Neural cell (in vitro differentiated cells): Measurements from ENCODE around the gene IMPG1. TPM values are rescaled to one million over a fixed set of nuclear protein-coding genes. Genes with fewer than 3 reads are reported as not detected.

Experiments used
- H2AFZ ChIP-seq: fragments of 200-600, 300-800 bp; sonication (generic), shearing (Covaris generic); 2 replicates; pipeline ENCODE4 v1.6.0; 2014; ENCODE audit warnings: low read depth, mild to moderate bottlenecking, antibody characterized with exemption, low read length, moderate library complexity
- H3F3A ChIP-seq: fragments of 200-600 bp; shearing (Covaris generic); 2 replicates; pipeline ENCODE4 v1.6.1; 2016; ENCODE audit warnings: mild to moderate bottlenecking, moderate library complexity, mixed read lengths, antibody characterized with exemption, low read length; ENCODE audit not compliant: insufficient read depth, poor library complexity, severe bottlenecking
- H3K27ac ChIP-seq: fragments of 200-600, 300-800 bp; sonication (generic), shearing (Covaris generic); 2 replicates; pipeline ENCODE4 v1.5.1; 2014; ENCODE audit warnings: mild to moderate bottlenecking, low read length, moderate library complexity
- H3K27me3 ChIP-seq: fragments of 300-800, 200-600 bp; sonication (generic), shearing (Covaris generic); 2 replicates; pipeline ENCODE4 v1.6.0; 2014; ENCODE audit warnings: mild to moderate bottlenecking, low read depth, low read length, moderate library complexity; ENCODE audit not compliant: insufficient read depth
- H3K36me3 ChIP-seq: fragments of 300-800, 200-600 bp; sonication (generic), shearing (Covaris generic); 2 replicates; pipeline ENCODE4 v1.5.1; 2014; ENCODE audit warnings: mild to moderate bottlenecking, antibody characterized with exemption, low read length, moderate library complexity; ENCODE audit not compliant: insufficient read depth
- H3K4me2 ChIP-seq: fragments of 300-800, 200-600 bp; sonication (generic), shearing (Covaris generic); 2 replicates; pipeline ENCODE4 v1.6.0; 2014; ENCODE audit warnings: mild to moderate bottlenecking, low read length
- H3K4me3 ChIP-seq: fragments of 300-800, 200-600 bp; sonication (generic), shearing (Covaris generic); 2 replicates; pipeline ENCODE4 v1.5.1; 2014; ENCODE audit warnings: mild to moderate bottlenecking, low read length, moderate library complexity
- H3K79me2 ChIP-seq: fragments of 200-600 bp; shearing (Covaris generic); replicated peaks from 2 replicates; pipeline ENCODE4 v1.6.0; 2014; ENCODE audit warnings: mild to moderate bottlenecking, low read length, moderate library complexity; ENCODE audit not compliant: insufficient read depth
- H3K9ac ChIP-seq: fragments of 300-800, 200-600 bp; sonication (generic), shearing (Covaris generic); 2 replicates; pipeline ENCODE4 v1.6.1; 2016; ENCODE audit warnings: mild to moderate bottlenecking, low read length, mixed read lengths
- H3K9me2 ChIP-seq: fragments of 200-600 bp; shearing (Covaris generic); 2 replicates; pipeline ENCODE4 v1.6.1; 2016; ENCODE audit warnings: mild to moderate bottlenecking, low read length, mixed read lengths; ENCODE audit not compliant: insufficient read depth
- H3K9me3 ChIP-seq: fragments of 200-600, 300-800 bp; sonication (generic), shearing (Covaris generic); 2 replicates; pipeline ENCODE4 v1.6.1; 2016; ENCODE audit warnings: mild to moderate bottlenecking, mixed run types, low read length, moderate library complexity, mixed read lengths
- H4K20me1 ChIP-seq: fragments of 200-600 bp; shearing (Covaris generic); 2 replicates; pipeline ENCODE4 v1.6.1; 2016; ENCODE audit warnings: mild to moderate bottlenecking, mixed run types; ENCODE audit not compliant: insufficient read depth
- CTCF ChIP-seq: fragments of 450-650 bp; IDR thresholded peaks from 2 replicates; pipeline ENCODE4 v1.5.1; 2014; ENCODE audit warnings: antibody characterized with exemption, mild to moderate bottlenecking, moderate library complexity; ENCODE audit not compliant: poor library complexity, severe bottlenecking
- EP300 ChIP-seq: fragments of 450-650 bp; conservative IDR thresholded peaks from 2 replicates; pipeline ENCODE4 v1.6.1; 2014; ENCODE audit warnings: antibody characterized with exemption, mild to moderate bottlenecking, moderate library complexity; ENCODE audit not compliant: poor library complexity, severe bottlenecking
- EZH2 ChIP-seq: fragments of 200-600, 300-800 bp; shearing (Covaris generic), sonication (generic); IDR thresholded peaks from 2 replicates; pipeline ENCODE4 v1.6.1; 2014; ENCODE audit warnings: antibody characterized with exemption, low read length, borderline replicate concordance, mild to moderate bottlenecking; ENCODE audit not compliant: insufficient read depth, poor library complexity, severe bottlenecking
- MXI1 ChIP-seq: fragments of 450-650 bp; conservative IDR thresholded peaks from 2 replicates; pipeline ENCODE4 v1.6.1; 2014; ENCODE audit warnings: antibody characterized with exemption, mild to moderate bottlenecking; ENCODE audit not compliant: poor library complexity, severe bottlenecking
- POLR2AphosphoS5 ChIP-seq: IDR thresholded peaks from 2 replicates; pipeline ENCODE4 v1.6.1; 2012
- RAD21 ChIP-seq: fragments of 450-650 bp; conservative IDR thresholded peaks from 2 replicates; pipeline ENCODE4 v1.6.1; 2014; ENCODE audit warnings: antibody characterized with exemption, mild to moderate bottlenecking, moderate library complexity
- REST ChIP-seq: IDR thresholded peaks from 2 replicates; pipeline ENCODE4 v1.6.1; 2012; ENCODE audit warnings: borderline replicate concordance
- SMC3 ChIP-seq: fragments of 450-650 bp; conservative IDR thresholded peaks from 2 replicates; pipeline ENCODE4 v1.6.1; 2014; ENCODE audit warnings: antibody characterized with exemption, mild to moderate bottlenecking, moderate library complexity; ENCODE audit not compliant: poor library complexity
- TAF1 ChIP-seq: IDR thresholded peaks from 2 replicates; pipeline ENCODE4 v1.6.1; 2012; ENCODE audit warnings: low read depth
- polyA plus RNA-seq: library from polyadenylated mRNA; depleted of rRNA; stranded (reverse); fragments of >200 nt; gene quantifications from 2 replicates; pipeline ENCODE4 v1.2.3, GENCODE V29; 2014

IMPG1 gene
- polyA plus RNA-seq, 1 donor from 2014 or later: not detected

DNA sequence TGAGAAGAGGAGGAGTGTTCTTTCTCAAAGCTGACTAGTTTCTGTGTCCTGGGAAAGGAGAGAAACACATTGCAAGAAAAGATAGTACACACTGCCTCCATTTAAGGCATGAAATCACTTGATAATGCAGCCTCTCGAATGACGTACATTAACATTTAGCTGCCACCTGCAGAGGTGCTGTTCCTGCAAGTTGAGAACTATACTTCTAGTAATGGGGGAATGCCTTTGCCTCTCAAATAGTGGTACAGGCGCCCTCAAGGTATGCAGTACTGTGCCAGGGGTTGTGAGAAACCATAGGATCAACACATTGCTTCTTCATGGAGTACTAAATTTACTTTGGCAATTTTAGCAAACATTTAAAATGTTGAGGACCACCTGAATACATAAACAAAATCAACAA is 20.1 kb downstream of the IMPG1 start:
- no peak overlapping the region for H3K4me2 ChIP-seq
- no peaks in the 10 kb centered on the region for H3K27me3 ChIP-seq
- H2AFZ ChIP-seq: no peak overlapping the region
- H3K79me2 ChIP-seq: no peaks in the 10 kb centered on the region
- no peak overlapping the region for H3K4me3 ChIP-seq
- H3F3A ChIP-seq: no peaks in the 10 kb centered on the region
- H4K20me1 ChIP-seq: no peaks in the 10 kb centered on the region
- no peaks in the 10 kb centered on the region for H3K36me3 ChIP-seq
- TF ChIP-seq SMC3 (no peak), POLR2AphosphoS5 (no peak), MXI1 (no peak), REST (no peak), TAF1 (no peak), CTCF (no peak), EP300 (no peak), EZH2 (no peak), RAD21 (no peak)
- no peak overlapping the region for H3K9ac ChIP-seq
- no peak overlapping the region for H3K27ac ChIP-seq
- H3K9me2 ChIP-seq: no peaks in the 10 kb centered on the region
- H3K9me3 ChIP-seq: no peaks in the 10 kb centered on the region

GRCh38 chr6:76043690-76044089 is 28.8 kb downstream of the IMPG1 start:
- no peaks in the 10 kb centered on the region for H3K36me3 ChIP-seq
- no peaks in the 10 kb centered on the region for H3F3A ChIP-seq
- no peaks in the 10 kb centered on the region for H3K27me3 ChIP-seq
- no peaks in the 10 kb centered on the region for H3K9me2 ChIP-seq
- H3K79me2 ChIP-seq: no peaks in the 10 kb centered on the region
- H3K4me3 ChIP-seq: no peak overlapping the region
- H4K20me1 ChIP-seq: no peaks in the 10 kb centered on the region
- no peak for TF ChIP-seq MXI1
- no peak for TF ChIP-seq RAD21
- no peak for TF ChIP-seq POLR2AphosphoS5
- TF ChIP-seq CTCF: no peak
- TF ChIP-seq EP300: no peak
- TF ChIP-seq SMC3: no peak
- TF ChIP-seq TAF1: no peak
- H3K9ac ChIP-seq: no peak overlapping the region
- H3K27ac ChIP-seq: no peak overlapping the region
- no peak overlapping the region for H3K4me2 ChIP-seq
- no peak overlapping the region for H2AFZ ChIP-seq
- no peaks in the 10 kb centered on the region for H3K9me3 ChIP-seq
